HEK293 (cell line): ENCODE results near the gene EXOC2.

Experiments used
- AEBP2 ChIP-seq: fragments of 450-650 bp; formaldehyde crosslinking; IDR thresholded peaks from 2 replicates; pipeline ENCODE4 v1.5.1; 2016; ENCODE audit warnings: missing biosample characterization, missing genetic modification characterization, borderline replicate concordance
- CTCF ChIP-seq: fragments of 450-650 bp; formaldehyde crosslinking; IDR thresholded peaks from 2 replicates; pipeline ENCODE4 v1.5.1; 2016; ENCODE audit warnings: missing biosample characterization, missing genetic modification characterization
- GLIS2 ChIP-seq: fragments of 450-650 bp; formaldehyde crosslinking; IDR thresholded peaks from 2 replicates; pipeline ENCODE4 v1.5.1; 2016; ENCODE audit warnings: missing biosample characterization, missing genetic modification characterization
- KLF8 ChIP-seq: fragments of 450-650 bp; formaldehyde crosslinking; IDR thresholded peaks from 2 replicates; pipeline ENCODE4 v1.5.1; 2016; ENCODE audit warnings: missing biosample characterization, missing genetic modification characterization
- REST ChIP-seq: fragments of 450-650 bp; formaldehyde crosslinking; IDR thresholded peaks from 2 replicates; pipeline ENCODE4 v1.5.1; 2016; ENCODE audit warnings: missing biosample characterization, missing genetic modification characterization
- SETDB1 ChIP-seq: IDR thresholded peaks from one replicate; pipeline ENCODE4 v1.6.1; 2017; ENCODE audit warnings: mild to moderate bottlenecking, low read length, moderate library complexity, mixed read lengths; ENCODE audit not compliant: insufficient read length
- ZBTB26 ChIP-seq: fragments of 450-650 bp; formaldehyde crosslinking; optimal IDR thresholded peaks from 2 replicates; pipeline ENCODE3; 2016; ENCODE audit warnings: missing biosample characterization, mild to moderate bottlenecking, missing genetic modification characterization
- ZNF214 ChIP-seq: fragments of 450-650 bp; formaldehyde crosslinking; IDR thresholded peaks from 2 replicates; pipeline ENCODE4 v1.5.1; 2017; ENCODE audit warnings: missing biosample characterization, mild to moderate bottlenecking, missing genetic modification characterization, borderline replicate concordance
- ZNF23 ChIP-seq: fragments of 450-650 bp; formaldehyde crosslinking; IDR thresholded peaks from 2 replicates; pipeline ENCODE4 v1.5.1; 2016; ENCODE audit warnings: missing biosample characterization, missing genetic modification characterization, borderline replicate concordance
- ZNF26 ChIP-seq: fragments of 450-650 bp; formaldehyde crosslinking; IDR thresholded peaks from 2 replicates; pipeline ENCODE4 v1.5.1; 2016; ENCODE audit warnings: missing biosample characterization, missing genetic modification characterization
- ZNF274 ChIP-seq, 2 experiments: fragments of 200-500 bp in 1 of 2; fragments of 450-650 bp in 1 of 2; sonication (Bioruptor generic) in 1 of 2; formaldehyde crosslinking in 1 of 2; IDR thresholded peaks; 2 replicates each; pipeline versions ENCODE4 v1.5.1 to v1.6.1; 2014 to 2016; ENCODE audit warnings: borderline replicate concordance in 1 of 2, inconsistent platforms in 1 of 2, low read length in 1 of 2, missing biosample characterization in 1 of 2, missing genetic modification characterization in 1 of 2
- ZNF311 ChIP-seq: fragments of 450-650 bp; formaldehyde crosslinking; IDR thresholded peaks from 2 replicates; pipeline ENCODE4 v1.5.1; 2017; ENCODE audit warnings: missing biosample characterization, missing genetic modification characterization, borderline replicate concordance
- ZNF514 ChIP-seq: fragments of 450-650 bp; formaldehyde crosslinking; IDR thresholded peaks from 2 replicates; pipeline ENCODE4 v1.5.1; 2016; ENCODE audit warnings: missing biosample characterization, missing genetic modification characterization
- ZNF664 ChIP-seq: fragments of 450-650 bp; formaldehyde crosslinking; IDR thresholded peaks from 2 replicates; pipeline ENCODE4 v1.5.1; 2016; ENCODE audit warnings: missing biosample characterization, missing genetic modification characterization

GRCh38 chr6:718345-718744 is 25.4 kb upstream of the EXOC2 start:
- TF ChIP-seq ZBTB26 = no peak
- no peak for TF ChIP-seq ZNF214 (tag by site-specific recombination)
- TF ChIP-seq CTCF (tag by site-specific recombination) = no peak
- no peak for TF ChIP-seq GLIS2 (tag by site-specific recombination)
- no peak for TF ChIP-seq ZNF664
- no peak for TF ChIP-seq ZNF311 (tag by site-specific recombination)
- TF ChIP-seq ZNF26 (tag by site-specific recombination) = no peak
- TF ChIP-seq AEBP2 (tag by site-specific recombination) = no peak
- TF ChIP-seq REST (tag by site-specific recombination) = no peak
- no peak for TF ChIP-seq ZNF23 (tag by site-specific recombination)
- no peak for TF ChIP-seq SETDB1
- no peak for TF ChIP-seq ZNF274 (IDR thresholded peaks at IDR 0.05; ENCODE audit: low read length)
- no peak for TF ChIP-seq ZNF274 (tag by site-specific recombination; IDR thresholded peaks at IDR 0.05; ENCODE audit: borderline replicate concordance)
- TF ChIP-seq KLF8 (tag by site-specific recombination) = no peak
- no peak for TF ChIP-seq ZNF514 (tag by site-specific recombination)
